HEK293 (cell line): ENCODE measurements around the gene ICAM3.

Source experiments
- CTCF ChIA-PET: fragments of 350-600 bp; formaldehyde crosslinking; extraction: SDS; loops from one replicate; lab custom pipeline; 2021; ENCODE audit warnings: antibody characterized with exemption; lab: Yijun Ruan, JAX
- POLR2A ChIA-PET: fragments of 300-600 bp; formaldehyde crosslinking; extraction: SDS; loops from one replicate; lab custom pipeline; 2020; ENCODE audit warnings: antibody characterized with exemption, inconsistent platforms; lab: Yijun Ruan, JAX
- H3K27ac ChIP-seq: fragments of 200-500 bp; sonication (Bioruptor generic); 2 replicates; pipeline ENCODE4 v1.5.1; 2014; ENCODE audit warnings: low read depth, low read length, control low read depth, inconsistent platforms; ENCODE audit errors: extremely low read depth
- H3K36me3 ChIP-seq, 2 experiments: fragments of 200-500 bp in 1 of 2; sonication (Bioruptor generic) in 1 of 2; 1 replicate in 1 of 2; 2 replicates in 1 of 2; pipeline ENCODE4 v1.5.1; 2014 to 2017; ENCODE audit warnings: inconsistent platforms in 2 of 2, low read length in 2 of 2; ENCODE audit not compliant: control insufficient read depth in 2 of 2, insufficient read depth in 1 of 2
- H3K4me1 ChIP-seq: fragments of 200-500 bp; sonication (Bioruptor generic); 2 replicates; pipeline ENCODE4 v1.5.1; 2014; ENCODE audit warnings: mild to moderate bottlenecking, low read length, inconsistent platforms; ENCODE audit not compliant: control insufficient read depth, insufficient read depth
- H3K4me3 ChIP-seq: 2 replicates; pipeline ENCODE4 v1.5.1; 2011; ENCODE audit warnings: low read depth, mild to moderate bottlenecking, control low read depth, low read length, moderate library complexity
- H3K9me3 ChIP-seq: fragments of 200-500 bp; sonication (Bioruptor generic); 2 replicates; pipeline ENCODE4 v1.5.1; 2014; ENCODE audit warnings: low read depth, low read length, inconsistent platforms; ENCODE audit not compliant: control insufficient read depth, insufficient read depth
- GLI4 ChIP-seq: fragments of 450-650 bp; formaldehyde crosslinking; IDR thresholded peaks from 2 replicates; pipeline ENCODE4 v1.5.1; 2016; ENCODE audit warnings: missing biosample characterization, missing genetic modification characterization
- HOXD13 ChIP-seq: sonication (generic); formaldehyde crosslinking; IDR thresholded peaks from 2 replicates; pipeline ENCODE4 v1.8.0; 2022; ENCODE audit warnings: missing genetic modification reagents, borderline replicate concordance
- YY2 ChIP-seq: fragments of 450-650 bp; formaldehyde crosslinking; IDR thresholded peaks from 2 replicates; pipeline ENCODE4 v1.5.1; 2016; ENCODE audit warnings: missing biosample characterization, missing genetic modification characterization
- ZBTB21 ChIP-seq: fragments of 450-650 bp; formaldehyde crosslinking; IDR thresholded peaks from 2 replicates; pipeline ENCODE4 v1.5.1; 2017; ENCODE audit warnings: missing biosample characterization, missing genetic modification characterization
- ZBTB48 ChIP-seq: fragments of 450-650 bp; formaldehyde crosslinking; IDR thresholded peaks from 2 replicates; pipeline ENCODE4 v1.5.1; 2016; ENCODE audit warnings: missing biosample characterization, missing genetic modification characterization
- ZBTB49 ChIP-seq: fragments of 450-650 bp; formaldehyde crosslinking; IDR thresholded peaks from 2 replicates; pipeline ENCODE4 v1.5.1; 2016; ENCODE audit warnings: missing biosample characterization, missing genetic modification characterization, low read depth
- ZFP3 ChIP-seq: fragments of 450-650 bp; formaldehyde crosslinking; IDR thresholded peaks from 2 replicates; pipeline ENCODE4 v1.5.1; 2016; ENCODE audit warnings: low read depth, missing biosample characterization, missing genetic modification characterization
- ZNF221 ChIP-seq: fragments of 450-650 bp; formaldehyde crosslinking; IDR thresholded peaks from 2 replicates; pipeline ENCODE4 v1.5.1; 2017; ENCODE audit warnings: missing biosample characterization, missing genetic modification characterization, borderline replicate concordance
- ZNF362 ChIP-seq: fragments of 450-650 bp; formaldehyde crosslinking; IDR thresholded peaks from 2 replicates; pipeline ENCODE4 v1.5.1; 2016; ENCODE audit warnings: missing biosample characterization, missing genetic modification characterization
- ZNF391 ChIP-seq: fragments of 450-650 bp; formaldehyde crosslinking; IDR thresholded peaks from 2 replicates; pipeline ENCODE4 v1.5.1; 2016; ENCODE audit warnings: low read depth, missing biosample characterization, missing genetic modification characterization, borderline replicate concordance
- ZNF426 ChIP-seq: fragments of 450-650 bp; formaldehyde crosslinking; IDR thresholded peaks from 2 replicates; pipeline ENCODE4 v1.5.1; 2017; ENCODE audit warnings: missing biosample characterization, missing genetic modification characterization, mild to moderate bottlenecking, inconsistent platforms, moderate library complexity
- ZNF514 ChIP-seq: fragments of 450-650 bp; formaldehyde crosslinking; IDR thresholded peaks from 2 replicates; pipeline ENCODE4 v1.5.1; 2016; ENCODE audit warnings: missing biosample characterization, missing genetic modification characterization
- ZNF521 ChIP-seq: fragments of 450-650 bp; formaldehyde crosslinking; IDR thresholded peaks from 2 replicates; pipeline ENCODE4 v1.5.1; 2017; ENCODE audit warnings: missing biosample characterization, mild to moderate bottlenecking, missing genetic modification characterization
- ZNF704 ChIP-seq: fragments of 450-650 bp; formaldehyde crosslinking; IDR thresholded peaks from 2 replicates; pipeline ENCODE4 v1.5.1; 2016; ENCODE audit warnings: missing biosample characterization, missing genetic modification characterization
- ZNF707 ChIP-seq: fragments of 450-650 bp; formaldehyde crosslinking; IDR thresholded peaks from 2 replicates; pipeline ENCODE4 v1.5.1; 2016; ENCODE audit warnings: missing biosample characterization, missing genetic modification characterization
- ZNF776 ChIP-seq: fragments of 450-650 bp; formaldehyde crosslinking; IDR thresholded peaks from 2 replicates; pipeline ENCODE4 v1.5.0; 2017; ENCODE audit warnings: missing biosample characterization, missing genetic modification characterization, borderline replicate concordance

The ICAM3 gene

GRCh38 chr19:10294368-10294697 lies 45.1 kb downstream of the ICAM3 start:
- ChIA-PET POLR2A (no interaction called here), CTCF (no interaction called here)
- Histone ChIP-seq H3K4me3 (no peak overlapping the region), H3K36me3 (peaks cover 0 to 5% of the 10 kb centered on the region in 2 experiments; a peak in 1 of 3 replicates), H3K9me3 (no peaks in the 10 kb centered on the region), H3K4me1 (peaks cover 4% of the 10 kb centered on the region; the same call in 1 of the 2 replicates), H3K27ac (no peak overlapping the region)
- TF ChIP-seq ZNF704 (tag by site-specific recombination) (no peak), ZNF521 (tag by site-specific recombination) (no peak), ZNF362 (tag by site-specific recombination) (no peak), ZBTB21 (no peak), GLI4 (no peak), ZBTB49 (tag by site-specific recombination) (no peak), YY2 (tag by site-specific recombination) (no peak), ZNF426 (tag by site-specific recombination) (no peak), ZNF514 (tag by site-specific recombination) (no peak), ZNF221 (tag by site-specific recombination) (no peak), ZFP3 (tag by site-specific recombination) (no peak), ZNF391 (tag by site-specific recombination) (no peak), ZNF776 (tag by site-specific recombination) (no peak), ZNF707 (tag by site-specific recombination) (no peak)

GRCh38 chr19:10293637-10294367 lies 45.6 kb downstream of the ICAM3 start:
- CTCF ChIA-PET, result no interaction called here
- H3K27ac ChIP-seq, result no peak overlapping the region
- H3K9me3 ChIP-seq, result no peaks in the 10 kb centered on the region
- H3K4me3 ChIP-seq, result no peak overlapping the region
- H3K4me1 ChIP-seq, result peaks cover 4% of the 10 kb centered on the region; the same call in 1 of the 2 replicates
- no peak for TF ChIP-seq ZBTB48
- TF ChIP-seq HOXD13 (CRISPR knock-in tag), result no peak
- no peak for TF ChIP-seq ZNF776 (tag by site-specific recombination)
- peaks cover 0 to 5% of the 10 kb centered on the region in 2 experiments; a peak in 1 of 3 replicates for H3K36me3 ChIP-seq
- POLR2A ChIA-PET, result no interaction called here
